Measurements from ENCODE around the gene ADGRF5. TPM values are rescaled to one million over a fixed set of nuclear protein-coding genes. Genes with fewer than 3 reads are reported as not detected.
"Not testable (repeated sequence)": the region's sequence is repeated elsewhere in the genome, so short reads cannot be mapped to it uniquely, and the experiment has no call there.

Gene ADGRF5
- polyA plus RNA-seq, 1 experiment, result not detected

GRCh38 chr6:46838033-46838432 lies 83.7 kb downstream of the ADGRF5 start:
- CTCF ChIA-PET, result interaction anchor here (2.2 kb wide), 1 partner anchor 11 kb away, joined by 10 read pairs; no protein-coding TSS in a partner anchor
- no peak for DNase-seq (ENCODE audit: low read depth, low spot score)
- no peaks in the 10 kb centered on the region for H3K9me3 ChIP-seq (ENCODE audit: control insufficient read depth, insufficient read depth, low read length)
- TF ChIP-seq, protein P1, sequence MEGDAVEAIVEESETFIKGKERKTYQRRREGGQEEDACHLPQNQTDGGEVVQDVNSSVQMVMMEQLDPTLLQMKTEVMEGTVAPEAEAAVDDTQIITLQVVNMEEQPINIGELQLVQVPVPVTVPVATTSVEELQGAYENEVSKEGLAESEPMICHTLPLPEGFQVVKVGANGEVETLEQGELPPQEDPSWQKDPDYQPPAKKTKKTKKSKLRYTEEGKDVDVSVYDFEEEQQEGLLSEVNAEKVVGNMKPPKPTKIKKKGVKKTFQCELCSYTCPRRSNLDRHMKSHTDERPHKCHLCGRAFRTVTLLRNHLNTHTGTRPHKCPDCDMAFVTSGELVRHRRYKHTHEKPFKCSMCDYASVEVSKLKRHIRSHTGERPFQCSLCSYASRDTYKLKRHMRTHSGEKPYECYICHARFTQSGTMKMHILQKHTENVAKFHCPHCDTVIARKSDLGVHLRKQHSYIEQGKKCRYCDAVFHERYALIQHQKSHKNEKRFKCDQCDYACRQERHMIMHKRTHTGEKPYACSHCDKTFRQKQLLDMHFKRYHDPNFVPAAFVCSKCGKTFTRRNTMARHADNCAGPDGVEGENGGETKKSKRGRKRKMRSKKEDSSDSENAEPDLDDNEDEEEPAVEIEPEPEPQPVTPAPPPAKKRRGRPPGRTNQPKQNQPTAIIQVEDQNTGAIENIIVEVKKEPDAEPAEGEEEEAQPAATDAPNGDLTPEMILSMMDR (IDR thresholded peaks at IDR 0.05; ENCODE audit: low read depth, low read length), result no peak
- no peaks in the 10 kb centered on the region for H3K27me3 ChIP-seq (ENCODE audit: control insufficient read depth, insufficient read depth, low read length)
- no peak overlapping the region for H3K27ac ChIP-seq (ENCODE audit: low read depth, low read length)
- H3K4me3 ChIP-seq (ENCODE audit: low read depth, low read length), result no peak overlapping the region
- POLR2A ChIA-PET, result no interaction called here

GRCh38 chr6:46834991-46835390 lies 86.7 kb downstream of the ADGRF5 start:
- H3K27me3 ChIP-seq (ENCODE audit: control insufficient read depth, insufficient read depth, low read length); H3K4me3 ChIP-seq (ENCODE audit: low read depth, low read length); DNase-seq (ENCODE audit: low read depth, low spot score); POLR2A ChIA-PET; CTCF ChIA-PET; H3K27ac ChIP-seq (ENCODE audit: low read depth, low read length); H3K9me3 ChIP-seq (ENCODE audit: control insufficient read depth, insufficient read depth, low read length): not testable (repeated sequence)

DNA sequence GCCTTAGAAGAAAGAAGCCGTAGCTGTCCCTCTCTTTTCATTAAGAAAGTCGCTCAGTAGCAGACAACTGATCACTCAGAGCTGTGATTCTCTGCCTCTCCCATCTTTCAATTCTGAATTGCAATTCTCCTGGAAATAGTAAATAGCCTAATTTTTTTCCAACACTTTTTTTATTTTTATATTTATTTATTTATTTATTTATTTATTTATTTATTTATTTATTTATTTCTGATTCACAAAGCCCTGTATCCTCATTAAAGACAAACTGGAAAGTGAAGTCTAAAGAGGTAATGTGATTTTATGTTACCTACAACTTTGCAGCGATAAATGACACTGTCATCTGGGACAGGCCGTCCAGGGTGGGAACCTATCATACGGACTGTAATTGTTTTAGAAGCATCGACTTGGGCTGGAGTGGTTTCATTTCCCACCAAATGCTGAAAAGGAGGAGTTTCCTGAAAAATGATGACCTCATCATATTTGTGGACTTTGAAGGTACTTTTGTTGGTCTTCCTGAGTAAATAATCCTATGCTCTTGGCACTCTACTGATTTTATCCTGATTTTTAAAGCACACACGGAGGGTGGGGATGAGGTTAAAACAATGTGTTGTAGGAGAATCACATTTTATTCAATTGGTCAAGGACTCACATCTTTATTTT lies 87.4 kb downstream of the ADGRF5 start:
- H3K4me3 ChIP-seq (ENCODE audit: low read depth, low read length); CTCF ChIA-PET; POLR2A ChIA-PET; H3K27me3 ChIP-seq (ENCODE audit: control insufficient read depth, insufficient read depth, low read length); H3K9me3 ChIP-seq (ENCODE audit: control insufficient read depth, insufficient read depth, low read length); H3K27ac ChIP-seq (ENCODE audit: low read depth, low read length); DNase-seq (ENCODE audit: low read depth, low spot score): not testable (repeated sequence)

- no peak for DNase-seq (ENCODE audit: low read depth, low spot score)
- no peak overlapping the region for H3K4me3 ChIP-seq (ENCODE audit: low read depth, low read length)
- TF ChIP-seq, protein P1 (IDR thresholded peaks at IDR 0.05; ENCODE audit: low read depth, low read length), result no peak
- POLR2A ChIA-PET, result no interaction called here
- H3K9me3 ChIP-seq (ENCODE audit: control insufficient read depth, insufficient read depth, low read length), result no peaks in the 10 kb centered on the region
- CTCF ChIA-PET, result no interaction called here
- no peak overlapping the region for H3K27ac ChIP-seq (ENCODE audit: low read depth, low read length)
- H3K27me3 ChIP-seq (ENCODE audit: control insufficient read depth, insufficient read depth, low read length), result no peaks in the 10 kb centered on the region
Measured at GRCh38 chr6:46832816-46833215, 88.9 kb downstream of the ADGRF5 start.

GRCh38 chr6:46828939-46829338 lies 92.8 kb downstream of the ADGRF5 start:
- DNase-seq (ENCODE audit: low read depth, low spot score), result no peak
- TF ChIP-seq, protein P1 (IDR thresholded peaks at IDR 0.05; ENCODE audit: low read depth, low read length), result no peak
- no peaks in the 10 kb centered on the region for H3K27me3 ChIP-seq (ENCODE audit: control insufficient read depth, insufficient read depth, low read length)
- no peaks in the 10 kb centered on the region for H3K9me3 ChIP-seq (ENCODE audit: control insufficient read depth, insufficient read depth, low read length)
- no peak overlapping the region for H3K27ac ChIP-seq (ENCODE audit: low read depth, low read length)
- POLR2A ChIA-PET, result no interaction called here
- no peak overlapping the region for H3K4me3 ChIP-seq (ENCODE audit: low read depth, low read length)
- CTCF ChIA-PET, result interaction anchor here (0.6 kb wide), 1 partner anchor 218 kb away, joined by 3 read pairs; no protein-coding TSS in a partner anchor

DNA sequence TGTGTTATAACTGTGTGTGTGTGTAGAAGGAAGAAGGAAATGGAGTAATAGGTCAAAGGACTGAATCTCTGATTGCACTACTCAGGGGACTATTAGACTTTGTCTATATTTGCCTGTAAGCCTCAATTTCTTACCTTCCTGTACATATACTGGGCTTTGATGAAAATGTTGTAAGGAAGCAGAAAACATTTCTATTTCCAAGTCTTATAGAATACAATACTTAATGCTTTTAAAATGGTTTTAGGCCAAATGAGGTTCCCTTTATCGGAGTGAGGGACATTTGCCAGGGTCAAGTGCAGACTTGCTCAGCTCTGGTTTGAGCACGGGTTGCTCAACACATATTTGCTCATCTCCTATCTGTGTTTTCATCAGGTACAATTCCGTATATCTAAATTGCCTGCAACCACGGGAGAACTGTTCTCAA lies 100.3 kb downstream of the ADGRF5 start:
- no peak for DNase-seq (ENCODE audit: low read depth, low spot score)
- CTCF ChIA-PET, result interaction anchor here (2.4 kb wide), 1 partner anchor 27 kb away, joined by 6 read pairs; no protein-coding TSS in a partner anchor
- Histone ChIP-seq H3K27me3 (ENCODE audit: control insufficient read depth, insufficient read depth, low read length) (no peaks in the 10 kb centered on the region), H3K4me3 (ENCODE audit: low read depth, low read length) (no peak overlapping the region), H3K9me3 (ENCODE audit: control insufficient read depth, insufficient read depth, low read length) (no peaks in the 10 kb centered on the region), H3K27ac (ENCODE audit: low read depth, low read length) (no peak overlapping the region)
- POLR2A ChIA-PET, result no interaction called here
- TF ChIP-seq, protein P1 (IDR thresholded peaks at IDR 0.05; ENCODE audit: low read depth, low read length), result no peak

Measured in AG04450 (cell line).